Measurements from ENCODE around the gene PLOD1. TPM values are rescaled to one million over a fixed set of nuclear protein-coding genes. Genes with fewer than 3 reads are reported as not detected.
A peak's percentile ranks its signal among the peaks of the same experiment; 100 is the strongest.
"Not testable (repeated sequence)": the region's sequence is repeated elsewhere in the genome, so short reads cannot be mapped to it uniquely, and the experiment has no call there.

PLOD1 gene
- total and polyA plus RNA-seq, 2 donors (not counting 1 experiment from before 2014, with no cell fraction given), result 210 to 278 TPM

GRCh38 chr1:11898086-11898785 is 36.3 kb upstream of the PLOD1 start:
- no peak overlapping the region for H3K4me2 ChIP-seq (ENCODE audit: extremely low read depth, insufficient read depth, low read length)
- no peaks in the 10 kb centered on the region for H4K20me1 ChIP-seq (ENCODE audit: control insufficient read depth, extremely low read depth, insufficient read depth, low read length)
- H3K36me3 ChIP-seq (ENCODE audit: control insufficient read depth, insufficient read depth, low read length), result no peaks in the 10 kb centered on the region
- H3K9ac ChIP-seq (ENCODE audit: insufficient read depth, low read length), result no peak overlapping the region
- no peak overlapping the region for H2AFZ ChIP-seq (ENCODE audit: low read length)
- no peaks in the 10 kb centered on the region for H3K4me1 ChIP-seq (ENCODE audit: control insufficient read depth, extremely low read depth, insufficient read depth, low read length)
- H3K79me2 ChIP-seq (ENCODE audit: control insufficient read depth, insufficient read depth, low read length), result no peaks in the 10 kb centered on the region
- DNase-seq (ENCODE audit: low read depth in 2 of 2), result no peak
- no peaks in the 10 kb centered on the region for H3K9me3 ChIP-seq (ENCODE audit: control insufficient read depth, insufficient read depth, low read depth, low read length)
- no peak overlapping the region for H3K27ac ChIP-seq (ENCODE audit: insufficient read depth, low read length)
- no peak overlapping the region for H3K4me3 ChIP-seq (replicated peaks in 1 of 4; ENCODE audit: control extremely low read depth in 1 of 4, insufficient read depth in 1 of 4, low read depth in 3 of 4, low read length in 4 of 4)
- H3K27me3 ChIP-seq (ENCODE audit: control insufficient read depth, insufficient read depth, low read length), result peaks cover 13% of the 10 kb centered on the region
- TF ChIP-seq CTCF (conservative IDR thresholded peaks at IDR 0.05 in 1 of 2, IDR thresholded peaks at IDR 0.05 in 1 of 2; ENCODE audit: low read depth in 1 of 2, low read length in 2 of 2) (no peak), EZH2 (IDR thresholded peaks at IDR 0.05; ENCODE audit: low read length, missing control alignments) (no peak)

- DNase-seq (ENCODE audit: low read depth in 2 of 2), result no peak
- H3K9me3 ChIP-seq (ENCODE audit: control insufficient read depth, insufficient read depth, low read depth, low read length), result no peaks in the 10 kb centered on the region
- H2AFZ ChIP-seq (ENCODE audit: low read length), result no peak overlapping the region
- H3K4me1 ChIP-seq (ENCODE audit: control insufficient read depth, extremely low read depth, insufficient read depth, low read length), result no peaks in the 10 kb centered on the region
- no peak overlapping the region for H3K4me2 ChIP-seq (ENCODE audit: extremely low read depth, insufficient read depth, low read length)
- H3K79me2 ChIP-seq (ENCODE audit: control insufficient read depth, insufficient read depth, low read length), result no peaks in the 10 kb centered on the region
- no peaks in the 10 kb centered on the region for H4K20me1 ChIP-seq (ENCODE audit: control insufficient read depth, extremely low read depth, insufficient read depth, low read length)
- no peak overlapping the region for H3K4me3 ChIP-seq (replicated peaks in 1 of 4; ENCODE audit: control extremely low read depth in 1 of 4, insufficient read depth in 1 of 4, low read depth in 3 of 4, low read length in 4 of 4)
- TF ChIP-seq EZH2 (IDR thresholded peaks at IDR 0.05; ENCODE audit: low read length, missing control alignments), result peak; percentile 51
- no peak for TF ChIP-seq CTCF (conservative IDR thresholded peaks at IDR 0.05 in 1 of 2, IDR thresholded peaks at IDR 0.05 in 1 of 2; ENCODE audit: low read depth in 1 of 2, low read length in 2 of 2)
- no peak overlapping the region for H3K9ac ChIP-seq (ENCODE audit: insufficient read depth, low read length)
- H3K27me3 ChIP-seq (ENCODE audit: control insufficient read depth, insufficient read depth, low read length), result peaks cover 11% of the 10 kb centered on the region
- H3K27ac ChIP-seq (ENCODE audit: insufficient read depth, low read length), result no peak overlapping the region
- H3K36me3 ChIP-seq (ENCODE audit: control insufficient read depth, insufficient read depth, low read length), result no peaks in the 10 kb centered on the region
Measured at GRCh38 chr1:11898831-11899467, 35.6 kb upstream of the PLOD1 start.

GRCh38 chr1:11901446-11901845 is 33.1 kb upstream of the PLOD1 start:
- H3K27ac ChIP-seq (ENCODE audit: insufficient read depth, low read length); H3K4me3 ChIP-seq (replicated peaks in 1 of 4; ENCODE audit: control extremely low read depth in 1 of 4, insufficient read depth in 1 of 4, low read depth in 3 of 4, low read length in 4 of 4); H3K9ac ChIP-seq (ENCODE audit: insufficient read depth, low read length); H4K20me1 ChIP-seq (ENCODE audit: control insufficient read depth, extremely low read depth, insufficient read depth, low read length); H3K79me2 ChIP-seq (ENCODE audit: control insufficient read depth, insufficient read depth, low read length); H3K36me3 ChIP-seq (ENCODE audit: control insufficient read depth, insufficient read depth, low read length); DNase-seq (ENCODE audit: low read depth in 2 of 2); H3K9me3 ChIP-seq (ENCODE audit: control insufficient read depth, insufficient read depth, low read depth, low read length); H3K4me2 ChIP-seq (ENCODE audit: extremely low read depth, insufficient read depth, low read length); H2AFZ ChIP-seq (ENCODE audit: low read length); H3K4me1 ChIP-seq (ENCODE audit: control insufficient read depth, extremely low read depth, insufficient read depth, low read length): not testable (repeated sequence)
- H3K27me3 ChIP-seq (ENCODE audit: control insufficient read depth, insufficient read depth, low read length), result peaks cover 11% of the 10 kb centered on the region
